Hair follicle dermal papilla cell (primary cell): ENCODE data around the gene CASP7. TPM values are rescaled to one million over a fixed set of nuclear protein-coding genes. Genes with fewer than 3 reads are reported as not detected.

ENCODE experiments used
- total RNA-seq: library from RNA; depleted of rRNA; stranded (reverse); fragments of >200 nt; gene quantifications from 2 replicates; pipeline ENCODE4 v1.2.3, GENCODE V29; 2012

Gene CASP7
- 27.4 and 31.6 TPM in 2 replicates for total RNA-seq

GRCh38 chr10:113679463-113680189 lies at the start of gene CASP7:
TSS of gene CASP7 (plus strand) at chr10:113679912. CDS start at chr10:113697494, 17,582 bp downstream.

GRCh38 chr10:113663908-113664307 lies 15.8 kb upstream of the CASP7 start, which contains the start of gene NRAP:
TSS of gene NRAP (minus strand) at chr10:113664041. CDS start at chr10:113663882, 159 bp downstream.

GRCh38 chr10:113751181-113751732 lies 71.5 kb downstream of the CASP7 start, which contains the start of gene PLEKHS1:
TSS of gene PLEKHS1 (plus strand) at chr10:113751682. CDS start at chr10:113755278, 3,596 bp downstream.

Other genes starting within 250 kb of the CASP7 start
- under 0.01 TPM in 1 of 2 replicates, not detected in the other for gene HABP2, start 126.9 kb upstream of the CASP7 start, total RNA-seq
- not detected in 2 replicates for gene NRAP, start 15.9 kb upstream of the CASP7 start, total RNA-seq
- 0.16 and 0.24 TPM in 2 replicates for gene PLEKHS1, start 71.8 kb downstream of the CASP7 start, total RNA-seq
- gene DCLRE1A, start 174.2 kb downstream of the CASP7 start, total RNA-seq: 3.9 and 4.2 TPM in 2 replicates
- 15.8 and 20.0 TPM in 2 replicates for gene NHLRC2, start 174.7 kb downstream of the CASP7 start, total RNA-seq